ENCODE data around the gene KIR3DL1. TPM values are rescaled to one million over a fixed set of nuclear protein-coding genes. Genes with fewer than 3 reads are reported as not detected.
"Not testable (repeated sequence)": the region's sequence is repeated elsewhere in the genome, so short reads cannot be mapped to it uniquely, and the experiment has no call there.

Gene KIR3DL1
- total RNA-seq = under 1 TPM in 1 of 2 experiments, not detected in 1; 0.29 TPM

DNA sequence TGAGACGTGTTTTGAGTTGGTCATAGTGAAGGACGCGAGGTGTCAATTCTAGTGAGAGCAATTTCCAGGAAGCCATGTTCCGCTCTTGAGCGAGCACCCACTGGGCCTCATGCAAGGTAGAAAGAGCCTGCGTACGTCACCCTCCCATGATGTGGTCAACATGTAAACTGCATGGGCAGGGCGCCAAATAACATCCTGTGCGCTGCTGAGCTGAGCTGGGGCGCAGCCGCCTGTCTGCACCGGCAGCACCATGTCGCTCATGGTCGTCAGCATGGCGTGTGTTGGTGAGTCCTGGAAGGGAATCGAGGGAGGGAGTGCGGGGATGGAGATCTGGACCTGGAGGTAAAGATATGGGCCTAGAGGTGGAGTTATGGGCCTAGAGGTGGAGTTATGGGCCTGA lies at the start of gene KIR3DL1:
Gene KIR3DL1 (plus strand): TSS at position 218 of the 400 bp plus-strand sequence.
- ATAC-seq; H3K9me3 Mint-ChIP-seq (ENCODE audit: insufficient read depth); H3K36me3 Mint-ChIP-seq (ENCODE audit: low read depth); DNase-seq; H3K27me3 Mint-ChIP-seq (ENCODE audit: low read depth); H3K4me1 Mint-ChIP-seq (ENCODE audit: low read depth); H3K4me3 Mint-ChIP-seq; POLR2A ChIA-PET; H3K27ac Mint-ChIP-seq; CTCF ChIA-PET: not testable (repeated sequence)

DNA sequence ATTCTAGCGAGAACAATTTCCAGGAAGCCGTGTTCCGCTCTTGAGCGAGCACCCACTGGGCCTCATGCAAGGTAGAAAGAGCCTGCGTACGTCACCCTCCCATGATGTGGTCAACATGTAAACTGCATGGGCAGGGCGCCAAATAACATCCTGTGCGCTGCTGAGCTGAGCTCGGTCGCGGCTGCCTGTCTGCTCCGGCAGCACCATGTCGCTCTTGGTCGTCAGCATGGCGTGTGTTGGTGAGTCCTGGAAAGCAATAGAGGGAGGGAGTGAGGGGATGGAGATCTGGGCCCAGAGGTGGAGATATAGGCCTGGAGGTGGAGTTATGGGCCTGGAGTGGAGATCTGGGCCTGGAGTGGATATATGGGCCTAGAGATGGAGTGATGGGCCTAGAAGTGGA lies 46.6 kb upstream of the KIR3DL1 start, which contains the start of gene KIR2DL1:
Gene KIR2DL1 (plus strand): TSS at position 148 of the 400 bp plus-strand sequence. CDS start 58 bp downstream, at position 206.
- POLR2A ChIA-PET; CTCF ChIA-PET; ATAC-seq; H3K4me1 Mint-ChIP-seq (ENCODE audit: low read depth); H3K27me3 Mint-ChIP-seq (ENCODE audit: low read depth); H3K4me3 Mint-ChIP-seq; H3K9me3 Mint-ChIP-seq (ENCODE audit: insufficient read depth); DNase-seq; H3K27ac Mint-ChIP-seq; H3K36me3 Mint-ChIP-seq (ENCODE audit: low read depth): not testable (repeated sequence)

DNA sequence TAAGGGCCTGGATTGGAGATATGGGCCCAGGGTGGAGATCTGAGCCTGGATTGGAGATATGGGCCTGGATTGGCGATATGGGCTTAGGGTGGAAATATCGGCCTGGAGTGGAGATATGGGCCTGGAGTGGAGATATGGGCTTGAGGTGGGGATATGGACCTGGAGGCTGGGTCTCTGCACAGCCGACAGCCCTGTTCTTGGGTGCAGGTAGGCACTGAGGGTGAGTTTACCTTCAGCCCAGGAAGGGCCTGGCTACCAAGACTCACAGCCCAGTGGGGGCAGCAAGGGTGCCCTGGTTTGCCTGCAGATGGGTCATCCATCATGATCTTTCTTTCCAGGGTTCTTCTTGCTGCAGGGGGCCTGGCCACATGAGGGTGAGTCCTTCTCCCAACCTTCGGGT lies 45.8 kb upstream of the KIR3DL1 start:
- H3K36me3 Mint-ChIP-seq (ENCODE audit: low read depth); CTCF ChIA-PET; H3K4me3 Mint-ChIP-seq; H3K4me1 Mint-ChIP-seq (ENCODE audit: low read depth); ATAC-seq; POLR2A ChIA-PET; DNase-seq; H3K27me3 Mint-ChIP-seq (ENCODE audit: low read depth); H3K27ac Mint-ChIP-seq; H3K9me3 Mint-ChIP-seq (ENCODE audit: insufficient read depth): not testable (repeated sequence)

DNA sequence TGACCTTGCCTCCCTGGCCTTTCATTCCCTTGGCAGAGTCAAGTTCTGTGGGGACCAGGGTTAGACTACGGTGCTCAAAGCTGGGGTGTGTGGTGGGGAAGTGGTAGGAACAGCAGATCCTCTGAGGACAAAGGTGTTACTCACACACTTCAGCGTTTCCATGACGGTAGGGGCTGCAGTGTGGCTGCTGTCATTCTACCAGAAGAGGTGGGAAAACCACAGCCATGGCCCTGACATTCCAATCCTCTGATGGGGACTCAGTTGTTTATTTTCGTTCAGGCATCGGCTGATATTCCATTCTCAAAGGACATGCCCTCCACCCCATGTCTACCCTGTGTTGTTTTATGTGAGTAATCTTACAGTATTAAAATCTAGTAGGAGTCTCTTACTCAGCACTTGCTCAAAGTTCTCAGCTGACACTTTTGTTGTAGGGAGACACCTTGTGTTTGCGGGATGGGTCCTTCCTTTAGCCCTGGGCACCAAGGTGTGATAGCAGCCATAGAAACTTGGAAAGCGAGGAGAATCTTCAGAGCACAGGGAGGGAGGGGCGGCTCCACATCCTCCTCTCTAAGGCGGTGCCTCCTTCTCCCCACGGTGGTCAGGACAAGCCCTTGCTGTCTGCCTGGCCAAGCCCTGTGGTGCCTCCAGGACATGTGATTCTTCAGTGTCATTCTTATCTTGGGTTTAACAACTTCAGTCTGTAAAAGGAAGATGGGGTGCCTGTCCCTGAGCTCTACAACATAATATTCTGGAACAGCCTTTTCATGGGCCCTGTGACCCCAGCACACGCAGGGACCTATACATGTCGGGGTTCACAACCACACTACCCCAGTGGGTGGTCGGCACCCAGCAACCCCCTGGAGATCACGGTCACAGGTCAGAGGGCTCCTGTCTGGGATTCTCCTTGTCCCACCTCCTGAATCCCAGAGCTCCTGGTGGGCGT lies 45.0 kb upstream of the KIR3DL1 start:
- H3K4me3 Mint-ChIP-seq; H3K27ac Mint-ChIP-seq; CTCF ChIA-PET; H3K36me3 Mint-ChIP-seq (ENCODE audit: low read depth); DNase-seq; POLR2A ChIA-PET; H3K9me3 Mint-ChIP-seq (ENCODE audit: insufficient read depth); ATAC-seq; H3K27me3 Mint-ChIP-seq (ENCODE audit: low read depth); H3K4me1 Mint-ChIP-seq (ENCODE audit: low read depth): not testable (repeated sequence)

DNA sequence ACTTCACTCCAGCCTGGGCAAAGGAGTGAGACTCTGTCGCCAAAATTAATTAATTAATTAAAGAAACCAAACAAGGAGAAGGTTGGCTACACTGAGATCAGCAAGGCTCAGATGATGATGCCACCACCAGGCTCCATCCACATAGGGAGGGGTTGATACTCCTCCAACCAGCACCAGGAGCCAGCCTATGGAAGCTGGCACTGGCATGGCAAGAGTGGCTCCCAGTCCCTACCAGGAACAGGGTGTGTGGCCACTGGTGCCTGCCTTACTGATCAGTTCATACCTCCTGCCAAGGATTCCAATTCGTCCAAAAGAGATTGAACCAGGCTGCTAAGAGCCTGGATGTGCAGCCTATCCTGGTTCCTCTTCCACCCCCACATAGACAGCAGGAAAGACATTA lies 43.6 kb upstream of the KIR3DL1 start:
- H3K4me3 Mint-ChIP-seq; H3K4me1 Mint-ChIP-seq (ENCODE audit: low read depth); DNase-seq; POLR2A ChIA-PET; H3K9me3 Mint-ChIP-seq (ENCODE audit: insufficient read depth); CTCF ChIA-PET; ATAC-seq; H3K36me3 Mint-ChIP-seq (ENCODE audit: low read depth); H3K27ac Mint-ChIP-seq; H3K27me3 Mint-ChIP-seq (ENCODE audit: low read depth): not testable (repeated sequence)

DNA sequence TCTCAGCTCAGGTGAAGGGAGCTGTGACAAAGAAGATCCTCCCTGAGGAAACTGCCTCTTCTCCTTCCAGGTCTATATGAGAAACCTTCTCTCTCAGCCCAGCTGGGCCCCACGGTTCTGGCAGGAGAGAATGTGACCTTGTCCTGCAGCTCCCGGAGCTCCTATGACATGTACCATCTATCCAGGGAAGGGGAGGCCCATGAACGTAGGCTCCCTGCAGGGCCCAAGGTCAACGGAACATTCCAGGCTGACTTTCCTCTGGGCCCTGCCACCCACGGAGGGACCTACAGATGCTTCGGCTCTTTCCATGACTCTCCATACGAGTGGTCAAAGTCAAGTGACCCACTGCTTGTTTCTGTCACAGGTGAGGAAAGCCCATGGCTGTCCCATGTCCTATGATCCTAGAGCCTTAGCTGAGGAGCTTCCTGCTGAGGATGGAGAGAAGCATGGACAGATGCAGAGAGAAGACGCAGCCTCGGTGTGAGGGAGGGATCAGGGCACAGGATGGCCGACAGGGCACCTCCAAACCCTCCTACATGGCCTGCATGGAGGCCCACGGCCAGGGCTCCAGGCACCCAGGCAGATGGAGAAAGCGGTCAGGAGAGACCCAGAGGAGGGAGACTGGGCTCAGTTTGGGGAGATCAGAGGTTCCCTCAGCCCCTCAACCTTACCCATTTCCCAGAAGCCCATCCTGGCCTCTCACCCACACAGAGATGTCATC lies 41.0 kb upstream of the KIR3DL1 start:
- POLR2A ChIA-PET; H3K36me3 Mint-ChIP-seq (ENCODE audit: low read depth); CTCF ChIA-PET; H3K4me3 Mint-ChIP-seq; DNase-seq; H3K9me3 Mint-ChIP-seq (ENCODE audit: insufficient read depth); H3K27ac Mint-ChIP-seq; H3K27me3 Mint-ChIP-seq (ENCODE audit: low read depth); H3K4me1 Mint-ChIP-seq (ENCODE audit: low read depth); ATAC-seq: not testable (repeated sequence)

DNA sequence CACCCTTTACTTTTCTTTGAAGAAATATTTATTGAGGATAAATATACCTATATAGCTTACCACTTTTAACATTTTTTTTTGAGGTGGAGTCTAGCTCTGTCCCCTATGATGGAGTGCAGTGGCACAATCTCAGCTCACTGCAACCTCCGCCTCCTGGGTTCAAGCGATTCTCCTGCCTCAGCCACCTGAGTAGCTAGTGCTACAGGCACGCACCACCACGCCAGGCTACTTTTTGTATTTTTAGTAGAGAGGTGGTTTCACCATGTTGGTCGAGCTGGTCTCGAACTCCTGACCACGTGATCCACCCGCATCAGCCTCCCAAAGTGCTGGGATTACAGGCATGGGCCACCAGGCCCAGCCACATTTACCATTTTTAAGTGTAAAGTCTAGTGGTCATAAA lies 40.4 kb upstream of the KIR3DL1 start:
- CTCF ChIA-PET = not testable (repeated sequence)

GRCh38 chr19:54777851-54778250 lies 38.4 kb upstream of the KIR3DL1 start:
- H3K27me3 Mint-ChIP-seq (ENCODE audit: low read depth); H3K4me3 Mint-ChIP-seq; DNase-seq; H3K9me3 Mint-ChIP-seq (ENCODE audit: insufficient read depth); H3K27ac Mint-ChIP-seq; ATAC-seq; CTCF ChIA-PET; H3K36me3 Mint-ChIP-seq (ENCODE audit: low read depth); H3K4me1 Mint-ChIP-seq (ENCODE audit: low read depth); POLR2A ChIA-PET: not testable (repeated sequence)

More for the DNA sequence above, 40.4 kb upstream of the KIR3DL1 start:
- DNase-seq; H3K36me3 Mint-ChIP-seq (ENCODE audit: low read depth); POLR2A ChIA-PET; H3K27me3 Mint-ChIP-seq (ENCODE audit: low read depth); H3K27ac Mint-ChIP-seq; ATAC-seq; H3K9me3 Mint-ChIP-seq (ENCODE audit: insufficient read depth); H3K4me1 Mint-ChIP-seq (ENCODE audit: low read depth); H3K4me3 Mint-ChIP-seq: not testable (repeated sequence)

DNA sequence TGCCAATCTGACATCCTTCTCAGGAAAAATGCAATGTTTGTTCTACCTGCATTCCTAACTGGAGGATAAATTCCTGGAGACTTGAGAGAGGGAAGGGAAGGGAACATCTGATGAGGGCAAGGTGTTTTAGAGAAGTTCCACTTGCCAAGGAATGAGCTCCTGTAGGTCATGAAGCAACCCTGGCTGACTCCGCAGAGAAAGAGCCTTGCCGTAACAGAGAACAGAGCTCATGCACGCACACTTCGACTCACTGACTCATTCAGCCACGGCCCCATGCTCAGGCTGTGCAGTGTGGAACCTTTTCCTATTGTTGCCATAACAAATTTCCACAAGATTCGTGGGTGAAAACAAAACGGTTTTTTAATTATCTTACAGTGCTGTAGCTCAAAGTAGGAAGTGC lies 37.4 kb upstream of the KIR3DL1 start:
- CTCF ChIA-PET; H3K27me3 Mint-ChIP-seq (ENCODE audit: low read depth); ATAC-seq; H3K36me3 Mint-ChIP-seq (ENCODE audit: low read depth); H3K4me3 Mint-ChIP-seq; H3K27ac Mint-ChIP-seq; POLR2A ChIA-PET; H3K9me3 Mint-ChIP-seq (ENCODE audit: insufficient read depth); H3K4me1 Mint-ChIP-seq (ENCODE audit: low read depth); DNase-seq: not testable (repeated sequence)

- DNase-seq; H3K27me3 Mint-ChIP-seq (ENCODE audit: low read depth); H3K27ac Mint-ChIP-seq; H3K4me3 Mint-ChIP-seq; ATAC-seq; H3K9me3 Mint-ChIP-seq (ENCODE audit: insufficient read depth); H3K4me1 Mint-ChIP-seq (ENCODE audit: low read depth); CTCF ChIA-PET; H3K36me3 Mint-ChIP-seq (ENCODE audit: low read depth); POLR2A ChIA-PET: not testable (repeated sequence)
Measured at GRCh38 chr19:54782916-54783315, 33.4 kb upstream of the KIR3DL1 start.

DNA sequence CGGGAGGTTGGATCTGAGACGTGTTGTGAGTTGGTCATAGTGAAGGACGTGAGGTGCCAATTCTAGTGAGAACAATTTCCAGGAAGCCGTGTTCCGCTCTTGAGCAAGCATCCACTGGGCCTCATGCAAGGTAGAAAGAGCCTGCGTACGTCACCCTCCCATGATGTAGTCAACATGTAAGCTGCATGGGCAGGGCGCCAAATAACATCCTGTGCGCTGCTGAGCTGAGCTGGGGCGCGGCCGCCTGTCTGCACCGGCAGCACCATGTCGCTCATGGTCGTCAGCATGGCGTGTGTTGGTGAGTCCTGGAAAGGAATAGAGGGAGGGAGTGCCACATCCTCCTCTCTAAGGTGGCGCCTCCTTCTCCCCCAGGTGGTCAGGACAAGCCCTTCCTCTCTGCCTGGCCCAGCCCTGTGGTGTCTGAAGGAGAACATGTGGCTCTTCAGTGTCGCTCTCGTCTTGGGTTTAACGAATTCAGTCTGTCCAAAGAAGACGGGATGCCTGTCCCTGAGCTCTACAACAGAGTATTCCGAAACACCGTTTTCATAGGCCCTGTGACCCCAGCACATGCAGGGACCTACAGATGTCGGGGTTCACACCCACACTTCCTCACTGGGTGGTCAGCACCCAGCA lies 30.1 kb upstream of the KIR3DL1 start:
- DNase-seq; H3K4me3 Mint-ChIP-seq; H3K36me3 Mint-ChIP-seq (ENCODE audit: low read depth); H3K27ac Mint-ChIP-seq; POLR2A ChIA-PET; H3K9me3 Mint-ChIP-seq (ENCODE audit: insufficient read depth); H3K27me3 Mint-ChIP-seq (ENCODE audit: low read depth); CTCF ChIA-PET; H3K4me1 Mint-ChIP-seq (ENCODE audit: low read depth); ATAC-seq: not testable (repeated sequence)

- H3K27ac Mint-ChIP-seq; ATAC-seq; H3K9me3 Mint-ChIP-seq (ENCODE audit: insufficient read depth); CTCF ChIA-PET; H3K36me3 Mint-ChIP-seq (ENCODE audit: low read depth); DNase-seq; POLR2A ChIA-PET; H3K4me3 Mint-ChIP-seq: not testable (repeated sequence)
- Mint-ChIP-seq H3K27me3 (ENCODE audit: low read depth) (peaks cover 15% of the 10 kb centered on the region), H3K4me1 (ENCODE audit: low read depth) (peaks cover 11% of the 10 kb centered on the region)
Measured at GRCh38 chr19:54788154-54788553, 28.1 kb upstream of the KIR3DL1 start.
